T-helper 2 cell (primary cell): Measurements from ENCODE around the gene FGF21.
"Not testable (repeated sequence)": the region's sequence is repeated elsewhere in the genome, so short reads cannot be mapped to it uniquely, and the experiment has no call there.

Experiments
- DNase-seq, 5 experiments: peaks; one replicate each; pipeline versions ENCODE4 v3.0.0 to v3.0.0-alpha.2; 2012 to 2022

FGF21 gene

DNA sequence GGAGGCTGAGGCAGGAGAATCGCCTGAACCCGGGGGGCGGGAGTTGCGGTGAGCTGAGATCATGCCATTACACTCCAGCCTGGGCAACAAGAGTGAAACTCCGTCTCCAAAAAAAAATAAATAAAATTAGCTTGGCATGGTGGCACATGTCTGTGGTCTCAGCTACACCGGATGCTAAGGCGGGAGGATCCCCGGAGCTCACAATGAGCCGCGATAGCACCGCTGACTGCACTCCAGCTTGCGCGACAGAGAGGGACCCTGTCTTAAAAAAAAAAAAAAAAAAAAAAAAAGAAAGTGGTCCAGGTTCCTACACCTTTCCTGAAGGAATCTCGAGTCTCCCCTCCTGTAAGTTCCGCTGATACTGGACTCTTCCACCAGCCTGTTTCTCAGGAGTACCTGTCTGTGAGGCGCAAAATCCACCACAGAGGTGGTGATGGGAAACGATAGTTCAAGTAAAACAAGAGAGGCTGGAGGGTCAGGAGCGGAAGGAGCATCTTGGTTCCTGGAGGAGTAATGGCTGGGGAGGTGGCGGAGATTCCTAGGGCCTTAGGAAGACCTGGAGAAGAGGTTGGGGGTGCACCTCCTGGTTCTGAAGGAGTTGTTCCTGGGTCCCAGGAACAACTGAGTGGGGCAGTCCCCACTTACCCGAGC lies 3.4 kb upstream of the FGF21 start:
- DNase-seq, result peak in 1 of 5 experiments; percentile 44

DNA sequence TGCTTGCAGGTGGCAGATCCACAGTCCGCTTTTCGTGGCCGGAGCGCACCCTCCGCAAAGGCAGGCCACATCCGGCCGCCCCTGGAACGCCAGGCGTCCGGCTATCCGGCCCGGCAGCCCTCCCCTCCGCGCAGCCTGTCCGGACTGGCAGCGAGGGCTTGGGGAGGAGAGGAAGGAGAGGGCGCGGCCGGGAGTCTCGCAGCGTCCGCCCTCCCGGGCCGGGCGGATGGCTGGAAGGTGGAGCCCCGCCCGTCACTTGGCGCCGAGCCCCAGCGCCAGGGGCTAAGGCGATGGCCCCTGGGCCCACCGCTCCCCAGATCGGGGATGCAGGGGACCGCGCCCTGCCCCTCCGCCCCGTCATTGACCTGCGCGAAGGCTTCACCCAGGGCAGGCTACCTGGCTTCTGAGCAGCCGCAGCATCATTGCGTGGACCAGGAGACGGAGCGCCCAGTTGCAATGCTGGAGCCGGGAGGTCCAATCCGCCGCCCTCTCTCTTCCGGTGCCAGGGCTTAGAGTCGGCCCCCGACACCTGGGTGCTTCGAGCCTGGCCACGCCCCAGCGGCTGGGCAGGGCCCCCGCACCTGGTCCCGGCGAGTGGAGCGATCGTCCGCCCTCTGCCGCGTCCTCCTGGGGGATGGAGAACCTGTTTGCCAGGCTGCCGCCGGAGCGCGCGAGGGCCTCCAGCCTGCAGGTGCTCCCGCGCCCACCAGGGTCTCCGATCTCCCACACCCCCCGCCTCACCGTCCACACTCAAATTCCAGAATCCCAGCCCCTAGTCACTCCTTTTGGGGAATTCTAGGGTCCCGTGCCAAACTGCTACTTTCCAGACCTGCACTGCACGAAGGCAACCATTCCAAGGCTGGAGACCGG lies 2.6 kb upstream of the FGF21 start, which contains the start of gene FUT1:
Gene FUT1 (minus strand): TSS at position 146 of the 870 bp plus-strand sequence. CDS start 1,360 bp downstream, outside the sequence.
- DNase-seq, result peak in 1 of 5 experiments; percentile 35

DNA sequence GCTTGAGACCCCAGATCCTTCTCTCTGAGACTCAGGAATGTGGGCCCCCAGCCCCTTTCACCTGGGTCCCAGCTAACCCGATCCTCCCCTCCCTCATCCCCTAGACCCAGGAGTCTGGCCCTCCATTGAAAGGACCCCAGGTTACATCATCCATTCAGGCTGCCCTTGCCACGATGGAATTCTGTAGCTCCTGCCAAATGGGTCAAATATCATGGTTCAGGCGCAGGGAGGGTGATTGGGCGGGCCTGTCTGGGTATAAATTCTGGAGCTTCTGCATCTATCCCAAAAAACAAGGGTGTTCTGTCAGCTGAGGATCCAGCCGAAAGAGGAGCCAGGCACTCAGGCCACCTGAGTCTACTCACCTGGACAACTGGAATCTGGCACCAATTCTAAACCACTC lies 463 bp downstream of the FGF21 start:
- no peak for DNase-seq

DNA sequence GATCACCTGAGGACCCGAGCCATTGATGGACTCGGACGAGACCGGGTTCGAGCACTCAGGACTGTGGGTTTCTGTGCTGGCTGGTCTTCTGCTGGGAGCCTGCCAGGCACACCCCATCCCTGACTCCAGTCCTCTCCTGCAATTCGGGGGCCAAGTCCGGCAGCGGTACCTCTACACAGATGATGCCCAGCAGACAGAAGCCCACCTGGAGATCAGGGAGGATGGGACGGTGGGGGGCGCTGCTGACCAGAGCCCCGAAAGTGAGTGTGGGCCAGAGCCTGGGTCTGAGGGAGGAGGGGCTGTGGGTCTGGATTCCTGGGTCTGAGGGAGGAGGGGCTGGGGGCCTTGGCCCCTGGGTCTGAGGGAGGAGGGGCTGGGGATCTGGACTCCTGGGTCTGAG lies 888 bp downstream of the FGF21 start:
- DNase-seq, result no peak

DNA sequence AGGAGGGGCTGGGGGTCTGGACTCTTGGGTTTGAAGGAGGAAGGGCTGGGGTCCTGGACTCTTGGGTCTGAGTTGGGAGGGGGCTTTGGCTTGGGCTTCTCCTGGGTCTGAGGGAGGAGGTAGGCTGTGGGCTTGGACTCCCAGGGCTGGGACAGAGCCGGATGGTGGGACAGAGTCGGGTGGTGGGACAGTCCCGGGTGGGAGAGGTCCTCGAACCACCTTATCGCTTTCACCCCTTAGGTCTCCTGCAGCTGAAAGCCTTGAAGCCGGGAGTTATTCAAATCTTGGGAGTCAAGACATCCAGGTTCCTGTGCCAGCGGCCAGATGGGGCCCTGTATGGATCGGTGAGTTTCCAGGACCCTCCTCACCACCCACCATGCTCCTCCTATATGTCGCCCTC lies 1.4 kb downstream of the FGF21 start:
- no peak for DNase-seq

DNA sequence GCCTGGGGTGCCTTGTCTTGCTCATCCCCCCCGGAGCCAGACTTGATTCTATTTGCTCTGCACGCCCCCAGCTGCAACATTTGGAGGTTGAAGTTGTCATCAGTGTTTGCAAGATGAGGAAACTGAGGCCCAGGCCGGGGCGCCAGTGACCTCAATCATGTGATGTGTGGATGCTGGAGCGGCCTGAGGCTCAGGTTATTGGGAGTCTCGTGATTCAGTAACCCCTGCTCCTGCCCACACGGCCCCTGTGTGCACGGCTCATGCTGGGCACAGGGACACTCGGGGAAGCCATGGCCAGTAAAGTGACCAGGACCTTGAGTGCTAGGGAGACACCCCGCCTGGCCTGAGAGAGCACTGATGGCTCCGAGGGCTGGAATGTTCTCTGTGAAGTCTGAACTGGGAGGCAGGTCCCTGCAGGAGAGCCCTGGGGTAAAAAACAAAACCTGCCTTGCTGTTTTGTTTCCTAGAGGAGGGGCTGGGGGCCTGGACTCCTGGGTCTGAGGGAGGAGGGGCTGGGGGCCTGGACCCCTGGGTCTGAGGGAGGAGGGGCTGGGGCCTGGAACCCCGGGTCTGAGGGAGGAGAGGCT lies 1.9 kb downstream of the FGF21 start:
- DNase-seq, result no peak

DNA sequence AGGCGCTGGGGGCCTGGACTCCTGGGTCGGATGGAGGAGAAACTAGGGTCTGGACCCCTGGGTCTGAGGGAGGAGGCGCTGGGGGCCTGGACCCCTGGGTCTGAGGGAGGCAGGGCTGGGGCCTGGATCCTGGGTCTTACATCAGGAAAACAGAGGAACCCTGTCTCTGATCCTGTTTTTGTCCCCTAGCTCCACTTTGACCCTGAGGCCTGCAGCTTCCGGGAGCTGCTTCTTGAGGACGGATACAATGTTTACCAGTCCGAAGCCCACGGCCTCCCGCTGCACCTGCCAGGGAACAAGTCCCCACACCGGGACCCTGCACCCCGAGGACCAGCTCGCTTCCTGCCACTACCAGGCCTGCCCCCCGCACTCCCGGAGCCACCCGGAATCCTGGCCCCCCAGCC lies 2.4 kb downstream of the FGF21 start:
- no peak for DNase-seq

DNA sequence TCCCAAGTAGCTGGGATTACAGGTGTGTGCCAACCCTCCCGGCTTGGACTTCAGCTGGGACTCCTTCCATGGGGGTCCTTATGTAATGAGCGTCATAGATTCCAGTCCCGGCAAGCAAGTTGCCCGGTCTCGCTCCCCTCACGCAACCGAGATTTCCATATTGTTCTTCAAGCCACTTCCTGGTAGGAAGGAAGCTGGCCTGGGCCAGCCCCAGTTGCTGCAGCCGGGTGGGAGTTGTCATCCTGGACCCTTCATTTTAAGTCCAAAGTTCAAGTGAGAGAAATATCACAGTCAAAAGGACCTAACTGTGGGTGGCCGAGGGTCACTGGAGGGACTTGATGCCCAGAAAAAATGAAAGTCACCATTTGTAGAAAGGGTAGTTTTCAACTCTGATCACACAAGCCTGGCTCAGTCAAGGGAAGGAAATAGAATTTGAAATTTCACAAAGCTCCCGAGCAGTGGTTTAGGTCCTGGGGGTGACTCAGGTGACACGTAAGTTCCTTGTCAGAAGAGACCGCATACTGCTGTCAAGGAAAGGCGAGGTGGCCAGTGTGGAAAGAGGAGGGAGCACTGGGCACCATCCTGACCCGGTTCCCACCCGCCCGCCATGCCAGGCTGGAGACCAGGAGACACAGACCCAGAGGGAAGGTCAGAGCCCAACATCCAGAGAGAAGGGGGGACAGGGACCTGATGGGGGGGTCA lies 5.3 kb downstream of the FGF21 start:
- DNase-seq, result no peak

DNA sequence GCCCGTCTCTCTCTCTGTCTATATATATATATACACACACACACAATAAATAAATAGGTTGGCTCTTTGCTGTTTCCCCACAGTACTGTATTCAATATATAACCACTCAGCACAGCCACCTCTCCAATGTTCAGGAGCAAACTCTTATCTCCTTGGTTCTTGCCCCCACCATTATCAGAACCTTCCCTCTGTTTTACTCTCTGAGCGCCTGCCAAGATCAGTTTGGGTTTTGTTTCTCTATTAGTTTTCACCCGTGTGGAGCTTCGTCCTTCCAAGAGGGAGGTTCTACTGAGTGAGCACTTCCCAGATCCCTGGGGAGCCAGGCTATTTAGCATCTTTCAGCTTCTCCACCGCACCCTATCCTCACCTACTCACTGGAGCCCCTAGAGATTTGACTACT lies 10.5 kb downstream of the FGF21 start:
- not testable (repeated sequence) for DNase-seq

DNA sequence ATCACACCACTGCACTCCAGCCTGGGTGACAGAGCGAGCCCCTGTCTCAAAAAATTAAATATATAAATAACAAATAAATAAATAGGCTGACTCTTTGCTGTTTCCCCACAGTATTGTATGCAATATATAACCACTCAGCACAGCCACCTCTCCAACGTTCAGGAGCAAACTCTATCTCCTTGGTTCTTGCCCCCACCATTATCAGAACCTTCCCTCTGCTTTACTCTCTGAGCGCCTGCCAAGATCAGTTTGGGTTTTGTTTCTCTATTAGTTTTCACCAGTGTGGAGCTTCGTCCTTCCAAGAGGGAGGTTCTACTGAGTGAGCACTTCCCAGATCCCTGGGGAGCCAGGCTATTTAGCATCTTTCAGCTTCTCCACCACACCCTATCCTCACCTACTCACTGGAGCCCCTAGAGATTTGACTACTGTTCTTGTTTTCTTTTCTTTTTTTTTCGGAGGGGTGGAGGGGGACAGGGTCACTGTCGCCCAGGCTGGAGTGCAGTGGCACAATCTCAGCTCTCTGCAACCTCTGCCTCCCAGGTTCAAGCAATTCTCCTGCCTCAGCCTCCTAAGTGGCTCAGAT lies 12.9 kb downstream of the FGF21 start:
- not testable (repeated sequence) for DNase-seq

DNA sequence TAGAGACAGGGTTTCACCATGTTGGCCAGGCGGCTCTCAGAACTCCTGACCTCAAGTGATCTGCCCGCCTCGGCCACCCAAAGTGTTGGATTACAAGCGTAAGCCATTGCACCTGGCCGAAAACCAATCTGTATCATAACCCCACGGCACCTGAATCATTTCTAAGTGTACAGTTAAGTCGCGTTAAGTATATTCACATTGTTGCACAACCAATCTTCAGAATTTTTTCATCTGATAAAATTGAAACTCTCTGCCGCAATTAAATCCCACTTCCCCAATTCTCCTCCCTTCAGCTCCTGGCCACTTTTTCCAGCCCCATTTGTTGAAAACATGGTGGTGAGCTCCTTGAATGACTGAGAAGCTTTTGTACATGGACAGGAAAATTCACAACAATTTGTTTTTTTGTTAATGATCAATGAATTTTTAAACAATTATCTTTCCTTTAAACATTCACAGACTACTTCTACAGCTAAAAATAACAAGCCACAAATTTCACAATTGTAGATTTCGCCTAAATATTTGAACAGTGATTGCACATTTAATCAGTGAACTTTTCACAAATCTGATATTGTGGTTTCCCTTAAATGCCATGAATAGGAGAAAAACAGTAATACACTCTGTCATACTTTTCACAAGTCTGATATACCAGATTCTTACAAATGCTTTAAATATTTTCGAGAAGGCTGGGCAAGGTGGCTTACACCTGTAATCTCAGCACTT lies 13.8 kb downstream of the FGF21 start:
- DNase-seq, result no peak

DNA sequence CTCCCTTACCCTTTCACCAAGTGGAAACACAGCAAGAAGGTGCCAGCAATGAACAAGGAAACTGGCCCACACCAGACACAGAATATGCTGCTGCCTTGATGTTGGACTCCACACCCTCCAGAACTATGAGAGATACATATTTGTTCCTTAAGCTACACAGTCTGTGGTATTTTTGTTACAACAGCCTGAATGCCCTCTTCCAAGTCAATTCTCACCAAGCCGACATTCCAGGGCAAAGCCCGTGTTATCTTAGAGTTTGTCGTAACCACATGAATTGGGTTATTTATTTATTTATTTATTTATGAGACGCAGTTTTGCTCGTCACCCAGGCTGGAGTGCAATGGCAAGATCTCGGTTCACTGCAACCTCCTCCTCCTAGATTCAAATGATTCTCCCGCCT lies 14.9 kb downstream of the FGF21 start:
- no peak for DNase-seq

DNA sequence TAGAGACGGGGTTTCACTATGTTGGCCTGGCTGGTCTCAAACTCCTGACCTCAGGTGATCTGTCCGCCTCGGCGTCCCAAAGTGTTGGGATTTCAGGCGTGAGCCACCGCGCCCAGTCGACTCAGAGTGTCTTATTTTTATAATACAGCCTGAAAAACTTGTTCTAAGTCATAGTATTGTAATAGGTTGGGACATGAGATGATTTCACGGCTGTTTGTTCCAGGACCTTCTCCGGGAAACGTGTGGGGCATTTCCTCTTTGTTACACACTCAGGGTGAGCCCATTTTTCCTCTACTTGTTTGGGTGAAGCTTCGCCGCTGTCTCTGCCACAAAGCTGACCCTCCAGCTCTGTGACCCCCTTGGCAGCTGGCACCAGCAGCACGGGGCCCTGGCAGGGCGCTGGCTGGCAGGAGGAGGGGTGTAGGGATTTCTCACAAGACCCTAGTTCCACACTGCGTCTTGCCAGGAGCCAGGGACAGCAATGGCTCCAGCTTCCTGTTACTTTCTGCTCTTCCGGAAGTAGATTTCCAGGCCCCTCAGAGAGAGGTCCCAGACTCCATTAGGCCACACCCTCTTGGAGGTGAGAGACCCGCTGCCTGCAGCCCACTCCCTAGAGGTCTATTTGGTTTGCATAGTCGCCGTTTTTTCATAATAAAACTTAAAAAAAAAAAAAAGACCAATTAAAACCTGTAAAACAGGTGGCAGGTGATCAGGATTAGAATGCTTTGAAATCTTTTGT lies 15.6 kb downstream of the FGF21 start:
- DNase-seq, result no peak

DNA sequence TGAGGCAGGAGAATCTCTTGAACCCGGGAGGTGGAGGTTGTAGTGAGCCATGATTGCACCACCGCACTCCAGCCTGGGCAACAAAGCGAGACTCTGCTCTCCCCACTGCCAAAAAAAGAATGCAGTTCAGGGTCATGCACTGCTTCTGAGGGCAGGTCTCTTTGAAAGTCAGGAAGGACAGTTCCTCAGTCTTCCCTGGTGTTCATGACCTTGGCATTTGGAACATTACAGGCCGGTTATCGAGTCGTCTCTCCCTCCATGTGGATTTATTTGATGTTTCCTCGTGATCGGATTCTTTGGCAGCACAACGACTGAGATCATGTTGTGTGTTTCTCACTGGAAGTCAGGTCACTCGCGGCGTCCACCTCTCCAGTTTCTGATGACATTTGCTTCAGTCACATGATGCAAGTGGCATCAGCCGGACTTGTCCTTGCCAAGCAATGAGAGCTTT lies 17.2 kb downstream of the FGF21 start:
- DNase-seq, result no peak

DNA sequence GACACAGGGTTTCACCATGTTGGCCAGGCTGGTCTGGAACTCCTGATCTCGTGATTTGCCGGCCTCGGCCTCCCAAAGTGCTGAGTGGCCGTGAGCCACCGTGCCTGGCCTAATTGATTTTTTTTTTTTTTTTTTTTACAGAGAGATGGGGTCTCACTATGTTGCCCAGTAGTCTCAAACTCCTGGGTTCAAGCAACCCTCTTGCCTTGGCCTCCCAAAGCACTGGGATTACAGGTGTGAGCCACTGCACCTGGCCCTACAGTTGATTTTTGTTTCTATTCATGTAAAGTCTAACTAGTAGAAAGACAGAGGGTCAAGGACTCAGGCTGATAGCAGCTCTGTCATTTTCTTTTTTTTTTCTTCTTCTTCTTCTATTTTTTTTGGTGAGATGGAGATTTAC lies 21.8 kb downstream of the FGF21 start:
- no peak for DNase-seq

DNA sequence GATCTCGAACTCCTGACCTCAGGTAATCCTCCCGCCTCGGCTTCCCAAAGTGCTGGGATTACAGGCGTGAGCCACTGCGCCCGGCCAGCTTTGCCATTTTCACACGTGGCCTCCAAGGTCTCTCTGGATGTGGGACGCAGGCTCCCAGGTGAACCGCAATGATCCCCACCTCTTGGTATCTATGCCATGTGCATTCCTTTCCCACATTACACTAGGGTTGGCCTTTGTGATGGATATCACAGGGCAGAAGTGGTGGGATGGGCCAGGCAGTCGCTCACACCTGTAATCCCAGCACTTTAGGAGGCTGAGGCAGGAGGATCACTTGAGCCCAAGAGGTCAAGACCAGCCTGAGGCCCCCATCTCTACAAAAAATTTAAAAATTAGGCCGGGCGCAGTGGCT lies 22.4 kb downstream of the FGF21 start:
- no peak for DNase-seq

DNA sequence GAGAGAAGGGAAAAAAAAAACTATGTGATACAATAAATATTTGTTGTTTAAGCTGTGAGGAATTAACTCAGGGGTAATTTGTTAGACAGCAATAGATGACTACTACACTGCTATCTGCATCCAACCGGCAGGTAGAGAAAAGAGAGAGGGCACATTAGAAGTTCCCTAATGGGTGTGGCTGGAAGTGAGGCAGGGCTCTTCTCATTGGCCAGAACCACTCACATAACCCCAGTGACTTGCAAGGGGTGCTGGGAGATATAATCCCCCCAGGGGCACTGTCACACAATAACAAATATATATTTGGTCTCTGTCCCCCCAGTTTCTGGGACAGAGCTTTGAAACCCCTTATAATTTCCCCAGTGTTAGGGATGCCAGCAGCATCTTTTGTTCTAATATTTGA lies 24.3 kb downstream of the FGF21 start:
- DNase-seq, result no peak

DNA sequence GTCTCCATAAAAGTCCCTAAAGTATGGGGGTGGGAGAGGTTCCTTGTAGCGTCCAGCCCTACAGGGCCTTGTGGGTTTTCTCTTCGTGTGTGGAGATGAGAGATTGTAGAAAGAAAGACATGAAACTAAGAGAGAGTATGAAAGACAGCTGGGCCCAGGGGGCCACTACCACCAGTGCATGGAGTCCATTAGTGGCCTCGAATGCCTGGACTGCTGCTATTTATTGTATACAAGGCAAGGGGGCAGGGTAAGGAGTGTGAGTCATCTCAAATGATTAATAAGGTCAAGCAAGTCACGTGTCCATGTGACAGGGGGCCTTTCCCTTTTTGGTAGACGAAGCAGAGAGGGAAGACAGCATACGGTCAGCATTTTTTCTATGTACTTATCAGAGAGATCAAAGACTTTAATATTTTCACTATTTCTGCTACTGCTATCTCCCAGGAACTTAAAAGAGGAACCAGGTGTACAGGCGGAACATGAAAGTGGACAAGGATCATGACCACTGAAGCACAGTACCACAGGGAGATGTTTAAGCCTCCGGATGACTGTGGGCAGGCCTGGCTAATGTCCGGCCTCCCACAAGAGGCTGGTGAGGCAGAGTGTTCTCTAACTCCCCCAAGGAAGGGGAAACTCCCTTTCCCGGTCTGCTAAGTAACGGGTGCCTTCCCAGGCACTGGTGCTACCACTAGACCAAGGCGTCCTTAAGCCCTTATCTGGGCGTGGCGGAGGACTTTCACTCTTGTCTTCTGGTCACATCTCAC lies 25.5 kb downstream of the FGF21 start:
- no peak for DNase-seq

DNA sequence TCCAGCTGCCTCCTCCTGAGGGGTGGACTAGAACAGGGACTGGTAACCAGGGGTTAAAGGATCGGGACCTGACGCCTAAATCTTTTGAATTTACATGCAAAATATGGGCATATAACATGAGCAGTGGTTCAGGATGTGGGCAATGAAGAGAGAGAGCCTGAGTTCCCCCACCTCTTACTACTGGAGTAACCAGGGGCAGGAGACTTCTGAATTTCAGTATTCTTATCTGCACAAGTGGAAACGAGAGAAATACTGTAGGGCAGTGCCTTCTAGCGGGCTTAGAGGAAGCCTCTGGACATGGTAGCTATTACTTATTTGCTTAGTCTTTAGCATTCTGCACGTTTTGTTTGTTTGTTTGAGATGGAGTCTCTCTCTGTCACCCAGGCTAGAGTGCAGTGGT lies 29.2 kb downstream of the FGF21 start:
- no peak for DNase-seq

DNA sequence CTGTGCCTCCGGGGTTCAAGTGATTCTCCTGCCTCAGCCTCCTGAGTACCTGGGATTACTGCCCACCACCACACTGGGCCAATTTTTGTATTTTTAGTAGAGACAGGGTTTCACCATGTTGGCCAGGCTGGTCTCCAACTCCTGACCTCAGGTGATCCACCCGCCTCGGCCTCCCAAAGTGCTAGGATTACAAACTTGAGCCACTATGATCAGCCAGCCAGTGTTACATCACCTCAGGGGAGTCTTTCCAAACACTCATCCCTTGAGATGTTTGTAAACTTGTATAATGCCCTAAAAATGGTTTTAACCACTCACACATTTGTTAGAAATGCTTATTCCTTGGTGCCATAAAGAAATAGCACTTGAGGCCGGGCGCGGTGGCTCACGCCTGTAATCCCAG lies 31.1 kb downstream of the FGF21 start:
- not testable (repeated sequence) for DNase-seq
